HCT116 (cell line): ENCODE data around the gene EGLN3.

Experiments
- CBX3 ChIP-seq: IDR thresholded peaks from 2 replicates; pipeline ENCODE4 v1.6.1; 2012; ENCODE audit warnings: low read depth
- ELF1 ChIP-seq: IDR thresholded peaks from 2 replicates; pipeline ENCODE4 v1.6.1; 2012; ENCODE audit warnings: low read depth, borderline replicate concordance
- EZH2 ChIP-seq: fragments of 200-600 bp; sonication (generic); IDR thresholded peaks from 2 replicates; pipeline ENCODE4 v1.6.1; 2017; ENCODE audit warnings: antibody characterized with exemption, mixed run types
- EZH2phosphoT487 ChIP-seq: fragments of 200-600 bp; IDR thresholded peaks from 2 replicates; pipeline ENCODE4 v1.6.1; 2018; ENCODE audit warnings: antibody characterized with exemption, borderline replicate concordance
- FOSL1 ChIP-seq: IDR thresholded peaks from 2 replicates; pipeline ENCODE4 v1.6.1; 2012; ENCODE audit warnings: low read depth
- POLR2A ChIP-seq: IDR thresholded peaks from 2 replicates; pipeline ENCODE4 v1.7.0; 2011; ENCODE audit warnings: borderline replicate concordance; ENCODE audit not compliant: insufficient read depth, insufficient read length; ENCODE audit errors: extremely low read depth
- POLR2AphosphoS5 ChIP-seq: IDR thresholded peaks from 2 replicates; pipeline ENCODE4 v1.6.1; 2011; ENCODE audit warnings: mild to moderate bottlenecking, low read depth, low read length, moderate library complexity
- RAD21 ChIP-seq: IDR thresholded peaks from 2 replicates; pipeline ENCODE4 v1.6.1; 2012; ENCODE audit warnings: low read depth, mild to moderate bottlenecking
- REST ChIP-seq: IDR thresholded peaks from 2 replicates; pipeline ENCODE4 v1.6.1; 2012; ENCODE audit warnings: low read depth
- SP1 ChIP-seq: IDR thresholded peaks from 2 replicates; pipeline ENCODE4 v1.6.1; 2012; ENCODE audit warnings: low read depth
- ZNF274 ChIP-seq: fragments of 200-500 bp; sonication (Bioruptor generic); IDR thresholded peaks from 2 replicates; pipeline ENCODE4 v1.6.1; 2014; ENCODE audit warnings: mild to moderate bottlenecking, low read depth, low read length, inconsistent platforms
- TF ChIP-seq, protein P1 (sequence below), 3 experiments: fragments of 200-600 bp in 1 of 3; sonication (generic) in 1 of 3; IDR thresholded peaks in 2 of 3; conservative IDR thresholded peaks in 1 of 3; 2 replicates each; pipeline ENCODE4 v1.5.1; 2012 to 2017; ENCODE audit warnings: low read depth in 2 of 3, low read length in 2 of 3, antibody characterized with exemption in 1 of 3, borderline replicate concordance in 1 of 3, control low read depth in 1 of 3, mild to moderate bottlenecking in 1 of 3, mixed read lengths in 1 of 3, mixed run types in 1 of 3, moderate library complexity in 1 of 3; ENCODE audit not compliant: insufficient read depth in 1 of 3
- TF ChIP-seq, protein P2 (sequence below): IDR thresholded peaks from 2 replicates; pipeline ENCODE4 v1.6.1; 2012

- TF ChIP-seq, protein P1, sequence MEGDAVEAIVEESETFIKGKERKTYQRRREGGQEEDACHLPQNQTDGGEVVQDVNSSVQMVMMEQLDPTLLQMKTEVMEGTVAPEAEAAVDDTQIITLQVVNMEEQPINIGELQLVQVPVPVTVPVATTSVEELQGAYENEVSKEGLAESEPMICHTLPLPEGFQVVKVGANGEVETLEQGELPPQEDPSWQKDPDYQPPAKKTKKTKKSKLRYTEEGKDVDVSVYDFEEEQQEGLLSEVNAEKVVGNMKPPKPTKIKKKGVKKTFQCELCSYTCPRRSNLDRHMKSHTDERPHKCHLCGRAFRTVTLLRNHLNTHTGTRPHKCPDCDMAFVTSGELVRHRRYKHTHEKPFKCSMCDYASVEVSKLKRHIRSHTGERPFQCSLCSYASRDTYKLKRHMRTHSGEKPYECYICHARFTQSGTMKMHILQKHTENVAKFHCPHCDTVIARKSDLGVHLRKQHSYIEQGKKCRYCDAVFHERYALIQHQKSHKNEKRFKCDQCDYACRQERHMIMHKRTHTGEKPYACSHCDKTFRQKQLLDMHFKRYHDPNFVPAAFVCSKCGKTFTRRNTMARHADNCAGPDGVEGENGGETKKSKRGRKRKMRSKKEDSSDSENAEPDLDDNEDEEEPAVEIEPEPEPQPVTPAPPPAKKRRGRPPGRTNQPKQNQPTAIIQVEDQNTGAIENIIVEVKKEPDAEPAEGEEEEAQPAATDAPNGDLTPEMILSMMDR (IDR thresholded peaks at IDR 0.05 in 2 of 3, conservative IDR thresholded peaks at IDR 0.05 in 1 of 3; ENCODE audit: borderline replicate concordance in 1 of 3, insufficient read depth in 1 of 3, low read depth in 2 of 3, low read length in 2 of 3): no peak
- TF ChIP-seq EZH2: no peak
- TF ChIP-seq, protein P2, sequence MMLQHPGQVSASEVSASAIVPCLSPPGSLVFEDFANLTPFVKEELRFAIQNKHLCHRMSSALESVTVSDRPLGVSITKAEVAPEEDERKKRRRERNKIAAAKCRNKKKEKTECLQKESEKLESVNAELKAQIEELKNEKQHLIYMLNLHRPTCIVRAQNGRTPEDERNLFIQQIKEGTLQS: no peak
- no peak for TF ChIP-seq RAD21
- no peak for TF ChIP-seq FOSL1
- no peak for TF ChIP-seq EZH2phosphoT487
- TF ChIP-seq POLR2AphosphoS5: no peak
- TF ChIP-seq POLR2A: no peak
- TF ChIP-seq CBX3: no peak
- no peak for TF ChIP-seq ELF1
- no peak for TF ChIP-seq ZNF274
- TF ChIP-seq SP1: no peak
- no peak for TF ChIP-seq REST
These were observed 51.0 kb downstream of the EGLN3 start for GRCh38 chr14:33899723-33900341.
